Myocyte (in vitro differentiated cells): Measurements from ENCODE around the gene TRAF3IP3. TPM values are rescaled to one million over a fixed set of nuclear protein-coding genes. Genes with fewer than 3 reads are reported as not detected.
"Not testable (repeated sequence)": the region's sequence is repeated elsewhere in the genome, so short reads cannot be mapped to it uniquely, and the experiment has no call there.

Experiments
- DNase-seq: peaks from one replicate; pipeline ENCODE4 v3.0.0-alpha.2; 2012; ENCODE audit warnings: low read depth
- total RNA-seq: library from RNA; depleted of rRNA; stranded (reverse); fragments of >200 nt; gene quantifications from 2 replicates; pipeline ENCODE4 v1.2.3, GENCODE V29; 2014

TRAF3IP3 gene
- total RNA-seq, 1 donor from 2014 or later = 0.03 TPM

DNA sequence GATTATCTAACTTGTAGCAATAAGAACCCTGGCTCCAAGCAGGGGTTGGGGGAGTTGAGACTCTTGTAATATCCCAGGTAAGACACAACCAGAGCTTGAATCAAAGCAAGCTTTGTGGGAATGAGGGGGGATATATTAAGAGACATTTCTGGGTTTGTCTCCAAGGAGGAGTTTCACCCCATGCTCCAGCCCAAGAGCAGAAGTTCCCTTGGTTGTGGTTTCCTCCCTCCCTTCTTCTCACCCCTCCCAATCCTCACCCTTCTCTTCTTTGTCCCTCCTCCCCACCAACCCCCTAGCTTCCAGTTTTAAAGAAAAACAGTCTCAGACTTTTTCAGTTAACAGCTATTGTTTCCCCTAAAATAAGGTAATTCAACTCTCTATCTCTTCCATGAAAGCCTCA, 11.9 kb downstream of the TRAF3IP3 start:
- DNase-seq = no peak

DNA sequence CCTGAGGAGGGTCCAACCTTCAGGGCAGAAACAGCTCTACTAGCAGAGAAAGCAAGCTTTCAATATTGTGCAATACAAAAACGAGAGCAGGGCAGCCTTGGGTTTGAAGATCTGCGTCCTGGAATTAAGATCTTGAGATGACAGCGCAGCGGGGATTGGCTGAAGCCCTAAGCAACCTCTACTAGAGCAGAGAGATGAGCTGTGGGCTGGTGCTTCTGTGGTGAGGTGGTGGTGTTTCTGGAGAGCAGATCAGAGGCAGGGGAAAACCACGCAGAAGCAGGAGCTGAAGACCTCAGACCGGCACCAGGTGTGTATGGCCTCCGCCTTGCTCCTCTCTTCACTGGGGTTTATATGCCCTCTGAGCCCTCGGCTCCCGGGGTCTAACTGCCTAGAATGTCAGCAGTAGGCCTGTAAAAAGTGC, 12.5 kb downstream of the TRAF3IP3 start:
- no peak for DNase-seq

DNA sequence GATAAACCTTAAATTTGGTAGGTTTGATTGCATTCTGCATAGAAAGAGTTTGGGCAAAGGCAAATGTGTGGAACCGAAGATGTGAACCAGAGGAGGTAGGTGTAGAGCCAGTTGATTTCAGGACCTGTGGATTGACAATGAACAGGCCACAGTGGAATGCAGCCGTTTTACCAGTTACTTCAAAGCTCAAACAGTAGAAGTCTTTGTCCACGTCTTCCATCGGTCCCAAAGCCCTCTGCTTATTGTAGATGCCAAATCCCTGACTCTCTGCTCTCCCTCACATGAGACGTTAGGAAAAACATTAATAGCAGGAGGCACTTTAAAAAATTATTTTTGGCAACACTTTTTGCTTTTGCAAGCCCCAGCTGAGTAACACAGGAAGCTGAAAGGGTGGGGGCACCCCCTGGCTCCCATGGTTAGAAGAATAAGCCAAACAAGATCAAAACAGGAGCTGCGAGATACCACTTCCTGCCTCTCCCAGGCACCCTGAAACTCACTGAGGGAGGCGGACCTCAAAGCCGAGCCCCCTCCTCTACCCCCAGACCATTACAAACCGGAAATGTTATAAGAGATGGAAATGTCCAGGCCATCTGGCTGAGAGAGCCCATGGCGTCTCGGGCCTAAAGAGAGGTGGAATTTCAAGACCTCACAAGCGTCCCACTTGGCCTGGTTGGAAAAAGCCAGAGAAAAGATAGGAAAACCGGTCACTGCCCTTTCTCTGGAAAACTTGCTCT, 13.5 kb downstream of the TRAF3IP3 start:
- peak; percentile 61 for DNase-seq

DNA sequence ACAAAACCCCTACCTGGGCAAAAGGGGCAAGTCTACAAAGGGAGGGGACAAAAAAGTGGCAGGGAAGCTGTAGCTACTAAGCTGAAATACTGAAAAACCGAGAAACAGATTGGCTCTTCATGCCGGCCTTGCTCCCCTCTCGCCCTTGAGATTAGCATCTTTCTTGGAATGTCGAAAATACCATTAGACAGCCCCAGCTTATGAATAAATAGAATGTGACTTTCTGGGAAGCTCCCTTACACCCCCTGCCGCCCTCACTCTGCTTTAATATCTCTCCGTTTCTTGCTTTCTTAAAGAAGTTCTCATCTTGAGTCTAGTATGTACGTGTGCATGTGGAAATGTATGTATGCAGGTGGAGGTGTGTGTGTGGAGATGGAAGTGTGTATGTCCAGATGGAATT, 14.1 kb downstream of the TRAF3IP3 start:
- no peak for DNase-seq

DNA sequence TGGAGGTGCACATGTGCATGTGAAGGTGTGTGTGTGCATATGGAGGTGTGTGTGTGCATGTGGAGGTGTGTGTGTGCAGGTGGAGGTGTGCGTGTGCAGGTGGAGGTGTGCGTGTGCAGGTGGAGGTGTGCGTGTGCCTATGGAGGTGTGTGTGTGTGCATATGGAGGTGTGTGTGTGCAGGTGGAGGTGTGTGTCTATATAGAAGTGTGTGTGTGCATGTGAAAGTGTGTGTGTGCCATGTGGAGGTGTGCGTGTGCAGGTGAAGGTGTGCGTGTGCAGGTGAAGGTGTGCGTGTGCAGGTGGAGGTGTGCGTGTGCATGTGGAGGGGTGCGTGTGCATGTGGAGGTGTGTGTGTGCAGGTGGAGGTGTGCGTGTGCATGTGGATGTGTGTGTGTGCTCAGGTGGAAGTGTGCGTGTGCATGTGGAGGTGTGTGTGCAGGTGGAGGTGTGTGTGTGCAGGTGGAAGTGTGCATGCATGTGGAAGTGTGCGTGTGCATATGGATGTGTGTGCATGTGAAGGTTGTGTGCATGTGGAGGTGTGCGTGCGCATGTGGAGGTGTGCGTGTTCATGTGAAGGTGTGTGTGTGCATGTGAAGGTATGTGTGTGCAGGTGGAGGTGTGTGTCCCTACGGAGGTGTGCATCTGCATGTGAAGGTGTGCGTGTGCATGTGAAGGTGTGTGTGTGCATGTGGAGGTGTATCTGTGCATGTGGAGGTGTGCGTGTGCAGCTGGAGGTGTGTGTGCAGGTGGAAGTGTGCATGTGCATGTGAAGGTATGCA, 15.0 kb downstream of the TRAF3IP3 start:
- no peak for DNase-seq

DNA sequence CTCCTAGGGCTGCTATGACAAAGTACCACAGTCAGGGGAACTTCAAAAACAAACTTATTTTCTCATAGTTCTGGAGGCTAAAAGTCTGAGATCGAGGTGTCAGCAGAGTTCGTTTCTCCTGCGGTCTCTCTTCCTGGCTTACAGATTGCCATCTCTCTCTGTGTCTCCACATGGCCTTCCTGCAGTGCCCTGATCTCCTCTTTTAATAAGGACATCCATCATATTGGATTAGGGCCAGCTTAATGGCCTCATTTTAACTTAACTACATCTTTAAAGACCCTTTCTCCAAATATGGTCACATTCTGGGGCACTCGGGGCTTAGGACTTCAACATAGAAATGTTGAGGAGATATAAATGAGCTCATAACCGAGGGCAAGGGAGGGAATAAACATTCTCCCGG, 16.3 kb downstream of the TRAF3IP3 start:
- no peak for DNase-seq

DNA sequence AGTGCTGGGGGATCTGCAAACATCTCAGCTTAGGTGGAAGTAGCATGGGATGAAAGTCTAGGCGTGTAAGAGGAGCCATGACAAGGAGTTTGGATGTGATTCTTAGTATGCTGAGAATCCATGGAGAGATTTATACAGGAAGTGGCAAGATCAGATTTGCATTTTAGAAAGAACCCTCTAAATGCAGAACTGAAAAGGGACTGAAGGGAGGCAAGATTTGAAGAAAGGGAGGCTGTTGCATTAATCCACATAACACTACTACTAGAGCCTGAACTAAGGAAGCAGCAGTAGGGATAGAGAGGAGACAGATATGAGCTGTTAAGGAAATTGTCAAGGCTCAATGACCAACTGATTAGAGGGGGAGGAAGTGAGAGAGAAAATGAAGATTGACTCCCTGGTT, 18.7 kb downstream of the TRAF3IP3 start:
- DNase-seq = no peak

DNA sequence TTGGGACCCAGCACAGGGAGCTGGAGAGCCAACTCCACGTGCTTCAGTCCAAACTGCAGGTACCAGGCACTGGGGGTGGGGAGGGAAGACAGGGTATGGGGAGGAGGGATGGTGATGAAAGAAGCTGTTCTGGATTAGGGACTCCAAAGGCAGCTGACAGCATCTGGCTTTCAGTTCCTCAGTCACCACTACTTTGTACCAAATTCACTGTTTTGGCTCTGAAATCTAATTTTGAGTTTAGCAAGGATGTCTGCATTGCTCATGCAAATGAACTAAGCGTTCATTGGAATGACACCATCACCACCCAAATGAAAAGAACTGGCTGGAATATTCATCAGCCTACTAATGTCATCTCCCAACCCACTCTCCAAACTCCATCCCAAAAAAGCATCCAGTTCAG, 19.8 kb downstream of the TRAF3IP3 start:
- DNase-seq = no peak

DNA sequence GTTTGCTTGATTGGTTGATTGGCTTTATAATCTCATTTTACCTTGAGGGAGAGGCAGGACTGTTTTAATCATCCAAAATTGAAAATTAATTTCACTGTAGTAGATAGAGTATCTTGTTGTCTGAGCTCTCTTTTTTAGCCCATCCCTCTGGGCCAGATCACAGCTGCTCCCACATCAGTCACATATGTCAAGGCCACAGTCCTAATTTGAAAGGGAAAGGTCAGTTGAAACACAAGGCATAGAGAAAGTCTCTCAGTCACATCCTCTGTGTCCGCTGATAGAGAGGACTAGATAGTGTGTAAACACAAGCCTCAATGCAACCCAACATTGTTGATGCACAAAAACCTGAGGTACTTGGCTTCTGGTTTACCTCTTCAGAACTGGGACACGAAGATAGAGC, 21.7 kb downstream of the TRAF3IP3 start:
- peak; percentile 75 for DNase-seq

DNA sequence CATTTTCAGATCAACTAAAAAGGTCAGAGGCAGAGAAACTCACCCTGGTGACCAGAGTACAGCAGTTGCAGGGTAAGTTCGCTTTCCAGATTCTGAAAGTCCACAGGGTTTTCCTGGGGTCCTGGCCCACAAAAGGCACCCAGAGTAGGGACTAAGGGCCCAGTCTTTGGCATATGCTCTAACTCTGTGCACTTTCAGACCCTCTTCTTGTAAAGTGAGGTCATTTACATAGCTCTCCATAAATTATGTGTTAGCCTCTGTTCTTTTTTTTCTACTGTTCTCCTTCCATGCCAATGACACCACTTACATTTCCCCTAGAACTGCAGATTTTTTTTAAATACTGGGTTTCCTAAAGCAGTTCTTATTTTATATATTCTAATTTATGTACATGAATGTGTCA, 22.2 kb downstream of the TRAF3IP3 start:
- no peak for DNase-seq

DNA sequence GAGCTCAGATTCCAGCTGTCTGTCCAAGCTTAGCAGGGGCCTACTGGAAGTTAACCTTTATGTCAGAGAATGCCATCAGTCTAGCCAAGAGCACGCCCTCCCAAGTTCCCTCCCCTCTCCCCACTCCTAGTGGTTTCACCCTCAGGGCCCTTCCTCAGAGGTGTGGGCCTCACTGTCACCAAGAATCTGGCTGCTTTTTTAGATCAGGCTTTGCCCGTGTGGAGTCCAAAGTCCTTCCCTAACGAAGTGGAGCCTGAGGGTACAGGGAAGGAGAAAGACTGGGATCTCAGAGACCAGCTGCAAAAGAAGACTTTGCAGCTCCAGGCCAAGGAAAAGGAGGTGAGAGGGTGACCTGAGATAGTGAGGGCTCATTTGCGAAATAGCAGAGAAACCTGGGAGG, 24.4 kb downstream of the TRAF3IP3 start:
- no peak for DNase-seq

DNA sequence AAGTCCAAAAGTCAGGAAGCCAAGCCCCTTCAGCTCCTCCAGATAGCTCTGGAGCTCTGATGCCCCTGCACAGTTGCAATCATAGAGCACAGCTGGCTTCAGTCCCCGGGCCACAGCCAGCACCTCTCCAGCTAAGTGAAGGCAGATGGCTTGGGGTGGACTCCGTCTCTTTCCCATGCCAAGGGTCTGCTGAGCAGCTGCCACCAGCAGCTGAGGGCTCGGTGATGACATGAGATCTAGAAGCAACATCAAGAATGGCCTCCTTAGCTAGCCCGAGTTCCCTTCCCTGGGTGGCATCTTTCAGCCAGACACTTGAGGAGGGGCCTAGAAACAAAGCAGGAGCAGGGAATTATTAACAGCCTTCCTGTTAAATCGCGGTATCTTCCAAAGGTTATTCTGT, 27.5 kb downstream of the TRAF3IP3 start:
- DNase-seq = peak; percentile 79

DNA sequence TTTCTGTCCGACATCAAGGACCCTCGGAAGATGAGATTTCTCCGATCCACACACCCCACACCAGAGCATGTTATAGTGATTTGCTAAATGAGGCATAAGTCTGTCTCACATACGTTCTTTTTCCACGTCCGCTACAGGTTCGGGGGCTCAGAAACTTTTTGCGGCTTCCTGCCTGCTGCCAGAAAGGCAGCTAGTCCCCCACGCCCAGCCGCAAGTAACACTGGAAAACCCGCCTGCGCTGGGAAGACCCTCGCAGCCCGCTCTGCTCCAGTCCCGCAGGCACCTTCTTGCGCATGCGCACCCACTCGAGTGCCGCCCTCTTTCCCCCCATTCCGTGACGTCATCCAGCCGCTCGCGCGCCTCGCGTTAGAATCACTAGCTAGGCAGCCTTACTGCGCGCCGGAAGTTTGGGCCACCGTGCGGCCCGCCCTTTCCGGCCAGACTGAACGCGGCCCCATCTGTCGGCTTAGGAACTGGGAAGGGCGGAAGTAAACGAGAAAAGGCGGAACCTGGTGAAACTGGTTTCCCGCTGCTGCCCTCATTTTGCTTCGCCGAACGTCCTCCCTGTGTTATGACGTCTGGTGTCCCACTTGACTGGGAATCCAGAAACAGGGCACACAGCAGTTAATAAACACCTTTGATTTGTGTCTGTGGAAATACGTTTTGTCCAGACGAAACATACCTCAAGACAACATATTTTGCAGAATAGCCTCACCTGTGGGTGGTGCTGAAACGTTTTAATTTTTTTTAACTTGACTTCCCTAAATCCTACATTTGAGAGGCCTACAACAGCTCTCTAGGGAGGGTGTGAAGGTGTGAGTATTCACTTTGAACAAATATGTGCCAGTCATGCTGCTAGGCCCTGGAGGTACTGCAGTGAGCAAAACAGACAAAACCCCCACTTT, 28.7 kb downstream of the TRAF3IP3 start, which contains the start of gene C1orf74:
C1orf74 (minus strand) TSS at position 295 of the 905 bp plus-strand sequence. CDS start 925 bp downstream, outside the sequence.
- DNase-seq = peak; percentile 99

DNA sequence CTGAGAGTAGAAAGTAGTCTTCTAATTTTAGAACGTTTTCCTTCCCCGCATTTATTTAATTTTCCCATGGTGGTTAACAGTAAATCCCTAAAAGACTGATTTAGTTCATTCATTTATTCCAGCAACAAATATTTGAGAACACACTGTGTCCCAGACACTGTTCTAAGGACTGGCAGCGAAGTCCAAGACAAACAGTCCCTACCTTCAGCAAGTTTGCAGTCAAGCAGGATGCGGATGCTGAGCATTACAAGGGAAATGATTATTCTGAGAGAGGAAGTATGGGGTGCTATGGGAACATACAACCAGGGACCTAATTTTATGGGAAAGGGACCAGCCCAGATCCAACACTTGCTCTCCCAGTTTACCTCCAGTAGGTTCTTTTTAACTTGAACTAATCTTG, 29.7 kb downstream of the TRAF3IP3 start:
- DNase-seq = no peak

DNA sequence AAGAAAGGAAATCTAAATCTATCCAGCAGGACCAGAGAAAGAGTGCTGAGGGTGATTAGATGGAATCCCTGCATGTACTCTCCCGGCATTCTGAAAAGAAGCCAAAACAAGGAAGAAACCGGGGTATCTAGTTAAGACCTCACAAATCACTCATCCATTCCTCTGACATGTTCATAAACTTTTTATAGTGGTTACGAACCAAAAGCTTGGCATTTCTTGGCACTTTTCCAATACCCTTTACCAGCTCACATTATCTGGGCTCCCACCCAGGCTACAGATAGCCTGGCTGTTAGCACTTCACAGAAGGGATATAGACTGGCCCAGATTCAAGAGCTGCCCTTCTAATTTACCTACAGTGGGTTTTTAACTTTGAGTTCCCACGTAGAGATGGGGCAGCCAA, 30.3 kb downstream of the TRAF3IP3 start:
- DNase-seq = no peak

DNA sequence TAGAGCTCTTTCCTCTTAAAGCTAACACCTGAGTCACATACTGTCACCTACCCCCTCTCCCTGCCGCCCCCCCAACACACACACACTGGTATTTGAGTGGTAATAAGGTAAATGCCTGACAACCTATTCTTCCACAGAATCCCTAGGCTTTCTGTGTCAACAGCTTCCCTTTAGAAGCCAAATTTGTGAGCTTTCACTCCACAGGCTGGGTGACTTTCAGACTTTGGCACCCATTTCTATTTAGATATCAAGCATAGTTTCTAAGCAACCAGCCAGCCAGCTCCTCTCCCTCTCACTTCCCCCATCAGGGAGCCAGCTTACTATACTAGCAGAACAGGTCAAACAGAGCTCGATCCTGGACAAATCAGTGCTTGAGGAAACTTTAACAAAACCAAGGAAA, 31.7 kb downstream of the TRAF3IP3 start:
- no peak for DNase-seq

DNA sequence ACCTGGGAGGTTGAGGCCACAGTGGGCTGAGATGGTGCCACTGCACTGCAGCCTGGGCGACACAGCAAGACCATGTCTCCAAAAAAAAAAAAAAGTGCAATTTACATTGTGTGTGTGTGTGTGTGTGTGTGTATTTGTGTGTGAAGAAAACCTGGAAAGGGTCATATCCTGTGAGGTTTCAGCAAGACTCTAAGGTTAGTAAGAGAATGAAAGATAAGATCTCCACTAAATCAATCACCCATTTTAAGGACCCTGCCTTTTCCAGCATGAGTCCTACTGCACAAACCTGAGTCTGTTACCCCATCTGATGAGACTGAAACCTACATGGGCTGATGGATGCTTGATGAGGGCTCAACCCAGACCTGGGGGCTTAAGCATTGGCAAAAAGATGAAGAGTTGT, 33.4 kb downstream of the TRAF3IP3 start:
- DNase-seq = no peak

DNA sequence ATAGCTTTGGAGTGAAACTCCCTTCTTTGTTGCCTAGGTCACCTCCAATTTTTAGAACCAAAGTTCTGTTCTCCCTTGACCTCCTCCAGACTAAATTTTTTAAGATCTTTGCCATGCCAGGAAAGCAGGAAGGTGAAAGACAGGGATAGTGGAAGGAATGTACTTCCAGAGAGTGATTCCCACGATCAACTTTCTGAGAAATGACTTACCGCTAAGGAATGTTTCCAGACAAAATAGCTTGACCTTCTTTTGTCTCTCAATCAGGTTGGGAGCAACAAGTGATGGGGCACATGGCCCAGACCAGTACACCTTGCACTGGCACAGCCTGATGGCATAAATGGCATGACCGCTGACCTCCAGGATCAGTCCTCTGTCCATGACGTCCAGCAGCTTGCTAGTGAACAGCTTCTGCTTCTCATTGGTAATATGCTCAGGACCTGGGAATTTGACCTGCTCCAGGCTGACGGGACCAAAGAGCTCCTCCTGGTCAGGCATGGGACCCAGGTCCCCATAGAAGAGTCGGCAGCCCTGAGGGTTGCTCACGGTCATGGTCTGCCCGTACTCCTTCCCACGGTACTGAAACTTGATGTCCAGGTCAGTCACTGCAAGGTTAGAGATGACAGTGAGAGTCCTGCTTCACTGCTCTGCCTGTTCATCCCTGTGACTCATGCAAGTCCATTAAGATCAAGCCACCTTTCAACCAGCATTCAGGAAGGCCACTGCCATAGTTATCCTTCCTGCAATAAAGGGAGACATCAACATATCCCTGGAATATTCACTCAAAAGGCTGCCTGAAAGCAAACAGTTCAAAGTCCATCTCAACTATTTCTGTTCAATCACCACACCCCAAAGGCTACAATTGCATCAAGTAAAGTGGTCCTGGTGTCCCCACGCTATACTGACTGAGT, 34.7 kb downstream of the TRAF3IP3 start:
- DNase-seq = no peak

DNA sequence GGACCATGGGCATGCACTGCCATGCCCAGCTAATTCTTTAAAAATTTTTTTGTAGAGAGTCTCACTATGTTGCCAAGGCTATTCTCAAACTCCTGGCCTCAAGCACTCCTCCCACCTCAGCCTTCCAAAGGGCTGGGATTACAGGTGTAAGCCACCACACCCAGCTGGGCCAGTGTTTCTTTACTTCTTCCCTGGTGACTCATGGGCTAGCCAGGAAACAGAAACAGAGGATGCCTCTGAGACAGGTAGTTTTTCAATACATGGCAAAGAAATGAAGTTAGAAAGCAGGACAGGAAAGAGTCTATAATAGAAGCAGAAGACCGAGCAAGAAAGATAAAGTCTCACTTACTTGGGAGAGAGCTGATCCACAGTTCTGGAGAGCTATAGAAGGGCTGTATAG, 36.1 kb downstream of the TRAF3IP3 start:
- no peak for DNase-seq

DNA sequence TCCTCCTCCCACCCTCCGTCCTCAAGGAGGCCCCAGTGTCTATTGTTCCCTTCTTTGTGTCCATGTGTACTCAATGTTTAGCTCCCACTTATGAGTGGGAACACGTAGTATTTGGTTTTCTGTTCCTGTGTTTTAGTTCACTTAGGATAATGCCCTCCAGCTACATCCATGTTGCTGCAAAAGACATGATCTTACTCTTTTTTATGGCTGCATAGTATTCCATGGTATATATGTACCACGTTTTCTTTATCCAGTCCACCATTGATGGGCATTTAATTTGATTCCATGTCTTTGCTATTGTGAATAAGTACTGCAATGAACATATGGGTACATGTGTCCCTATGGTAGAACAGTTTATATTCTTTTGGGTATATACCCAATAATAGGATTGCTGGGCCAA, 37.9 kb downstream of the TRAF3IP3 start:
- DNase-seq = not testable (repeated sequence)
